ENCODE data around the gene ATP2A2. TPM values are rescaled to one million over a fixed set of nuclear protein-coding genes. Genes with fewer than 3 reads are reported as not detected.

ATP2A2 gene
- total and polyA plus RNA-seq, 2 of the 8 experiments (the other 6 are each of a cell fraction or from before 2014, with no cell fraction given) = 86.1 to 271 TPM

- DNase-seq (ENCODE audit: low read depth in 1 of 2, low spot score in 2 of 2) (no peak), FAIRE-seq (no peak)
- TF ChIP-seq POLR2A (IDR thresholded peaks at IDR 0.05; ENCODE audit: control extremely low read depth in 1 of 2, low read depth in 2 of 2, low read length in 2 of 2) = no peak
- no peak for TF ChIP-seq SP1 (IDR thresholded peaks at IDR 0.05; ENCODE audit: low read depth, low read length)
- TF ChIP-seq NANOG (IDR thresholded peaks at IDR 0.05; ENCODE audit: insufficient read depth, low read depth, low read length, poor library complexity, severe bottlenecking) = no peak
- no peak for TF ChIP-seq SIX5 (IDR thresholded peaks at IDR 0.05; ENCODE audit: low read depth, low read length)
- no peak for TF ChIP-seq SIRT6 (IDR thresholded peaks at IDR 0.05; ENCODE audit: low read length)
- TF ChIP-seq TCF12 (IDR thresholded peaks at IDR 0.05; ENCODE audit: low read depth, low read length) = no peak
- no peak for TF ChIP-seq YY1 (IDR thresholded peaks at IDR 0.05; ENCODE audit: low read depth, low read length)
- TF ChIP-seq NRF1 (IDR thresholded peaks at IDR 0.05; ENCODE audit: low read depth, low read length) = no peak
- no peak for TF ChIP-seq SRF (IDR thresholded peaks at IDR 0.05; ENCODE audit: low read depth, low read length)
Observed at GRCh38 chr12:110366321-110367142, 85.5 kb downstream of the ATP2A2 start.

More at GRCh38 chr12:110366321-110367142, 85.5 kb downstream of the ATP2A2 start:
- POLR2A ChIA-PET (ENCODE audit: partially characterized antibody) = interaction anchor here (0.8 to 3.3 kb wide), 9 partner anchors 8 to 55 kb away, joined by 3 to 20 read pairs (median 5); no protein-coding TSS in a partner anchor
- Histone ChIP-seq H3K27ac (ENCODE audit: low read depth, low read length) (no peak overlapping the region), H3K23me2 (ENCODE audit: low read depth, low read length) (no peaks in the 10 kb centered on the region), H3K79me2 (ENCODE audit: control insufficient read depth in 1 of 2, insufficient read depth in 2 of 2, low read length in 2 of 2) (no peaks in the 10 kb centered on the region), H3K4me2 (ENCODE audit: insufficient read depth in 1 of 2, low read depth in 2 of 2, low read length in 2 of 2) (no peak overlapping the region), H3K4ac (replicated peaks; ENCODE audit: insufficient read length, low read depth, low read length) (no peak overlapping the region), H3K23ac (ENCODE audit: insufficient read length) (no peak overlapping the region), H2BK20ac (ENCODE audit: low read length) (no peak overlapping the region), H3K4me1 (replicated peaks in 1 of 4; ENCODE audit: control insufficient read depth in 3 of 4, insufficient read depth in 4 of 4, low read length in 3 of 4) (no peaks in the 10 kb centered on the region; a peak in 1 of 7 replicates), H4K8ac (ENCODE audit: extremely low read depth, insufficient read depth, low read length) (no peak overlapping the region; the same call in 1 of the 2 replicates), H3K18ac (ENCODE audit: extremely low read depth, low read length) (no peak overlapping the region), H4K5ac (ENCODE audit: insufficient read length, low read depth, low read length) (no peak overlapping the region), H4K20me1 (replicated peaks in 1 of 2; ENCODE audit: control insufficient read depth in 1 of 2, insufficient read depth in 2 of 2, low read length in 2 of 2) (no peaks in the 10 kb centered on the region), H2AFZ (ENCODE audit: low read length) (no peak overlapping the region), H3K27me3 (replicated peaks in 1 of 4; ENCODE audit: control insufficient read depth in 3 of 4, extremely low read depth in 1 of 4, insufficient read depth in 3 of 4, low read length in 3 of 4) (no peaks in the 10 kb centered on the region), H4K91ac (replicated peaks; ENCODE audit: insufficient read length, low read length) (no peak overlapping the region), H2BK15ac (ENCODE audit: low read length) (no peak overlapping the region), H2BK12ac (ENCODE audit: low read depth, low read length) (no peak overlapping the region), H3K14ac (ENCODE audit: insufficient read length) (no peak overlapping the region), H2BK5ac (ENCODE audit: low read depth, low read length) (no peak overlapping the region; the same call in 1 of the 2 replicates), H3K56ac (replicated peaks; ENCODE audit: insufficient read length, low read depth, low read length) (no peak overlapping the region), H3K9me3 (ENCODE audit: insufficient read depth in 2 of 2, low read depth in 1 of 2, low read length in 1 of 2) (no peaks in the 10 kb centered on the region), H3K4me3 (ENCODE audit: extremely low read depth in 1 of 4, insufficient read depth in 2 of 4, low read depth in 3 of 4, low read length in 4 of 4) (no peak overlapping the region), H3K79me1 (ENCODE audit: low read depth, low read length) (no peaks in the 10 kb centered on the region), H2BK120ac (replicated peaks; ENCODE audit: low read depth, low read length) (no peak overlapping the region), H3K36me3 (ENCODE audit: control insufficient read depth in 2 of 4, insufficient read depth in 4 of 4, low read length in 3 of 4) (peaks cover 0 to 6% (median 0%) of the 10 kb centered on the region in 4 experiments; a peak in 2 of 8 replicates), H3K9ac (replicated peaks in 1 of 4; ENCODE audit: extremely low read depth in 1 of 4, low read depth in 3 of 4, low read length in 3 of 4) (no peak overlapping the region), H2AK5ac (ENCODE audit: low read depth, low read length) (no peak overlapping the region)
- CTCF ChIA-PET (ENCODE audit: partially characterized antibody) = interaction anchor here (0.7 to 2.8 kb wide), 7 partner anchors 9 to 265 kb away, joined by 3 to 11 read pairs (median 5); no protein-coding TSS in a partner anchor
- WGBS, 2 experiments (ENCODE audit: extremely low coverage in 1 of 2, insufficient coverage in 1 of 2, insufficient read length in 1 of 2, insufficient replicate concordance in 2 of 2, low coverage in 1 of 2, low lambda C conversion rate in 2 of 2, missing lambda C conversion rate in 1 of 2) = 85% methylated on average over 12 of the region's 13 CpGs; no CpG with 5 or more reads in 1 of the 2 experiments
